GM23338 (cell line): Measurements from ENCODE around the gene TRIM67. TPM values are rescaled to one million over a fixed set of nuclear protein-coding genes. Genes with fewer than 3 reads are reported as not detected.

Source experiments
- ATAC-seq: fragments of 200-7000 bp; cut with Tn5 transposase; 3 replicates; pipeline ENCODE4 v1.9.1; 2020
- DNase-seq: peaks from one replicate; pipeline ENCODE4 v3.0.0-alpha.2; 2015; ENCODE audit warnings: low spot score
- H2AFZ ChIP-seq: fragments of 200-600 bp; sonication (generic); 2 replicates; pipeline ENCODE4 v1.8.0; 2016; ENCODE audit warnings: antibody characterized with exemption, mild to moderate bottlenecking, moderate library complexity
- H3F3A ChIP-seq: fragments of 200-600 bp; sonication (generic); replicated peaks from 2 replicates; pipeline ENCODE4 v1.8.0; 2017; ENCODE audit warnings: antibody characterized with exemption, mixed run types, low read depth
- H3K27ac ChIP-seq: fragments of 200-600 bp; sonication (generic); 2 replicates; pipeline ENCODE4 v1.6.1; 2016; ENCODE audit warnings: low read depth
- H3K27me3 ChIP-seq: fragments of 200-600 bp; sonication (generic); 2 replicates; pipeline ENCODE4 v1.8.0; 2016; ENCODE audit warnings: mild to moderate bottlenecking, mixed run types, moderate library complexity; ENCODE audit not compliant: insufficient read depth
- H3K36me3 ChIP-seq: fragments of 200-600 bp; sonication (generic); 2 replicates; pipeline ENCODE4 v1.8.0; 2016; ENCODE audit warnings: mild to moderate bottlenecking; ENCODE audit not compliant: insufficient read depth
- H3K4me1 ChIP-seq: fragments of 200-600 bp; sonication (generic); 2 replicates; pipeline ENCODE4 v1.8.0; 2016; ENCODE audit warnings: mild to moderate bottlenecking, moderate library complexity; ENCODE audit not compliant: insufficient read depth
- H3K4me2 ChIP-seq: fragments of 200-600 bp; sonication (generic); 2 replicates; pipeline ENCODE4 v1.7.1; 2017; ENCODE audit warnings: mixed run types
- H3K4me3 ChIP-seq: fragments of 200-600 bp; sonication (generic); 2 replicates; pipeline ENCODE4 v1.6.1; 2016; ENCODE audit warnings: mixed run types
- H3K79me2 ChIP-seq: fragments of 200-600 bp; sonication (generic); replicated peaks from 2 replicates; pipeline ENCODE4 v1.8.0; 2017; ENCODE audit warnings: mild to moderate bottlenecking; ENCODE audit not compliant: insufficient read depth
- H3K9me2 ChIP-seq: fragments of 200-600 bp; sonication (generic); 2 replicates; pipeline ENCODE4 v1.8.0; 2017; ENCODE audit not compliant: insufficient read depth
- H4K20me1 ChIP-seq: fragments of 200-600 bp; sonication (generic); replicated peaks from 2 replicates; pipeline ENCODE4 v1.8.0; 2017; ENCODE audit warnings: mild to moderate bottlenecking; ENCODE audit not compliant: insufficient read depth
- H3K27ac Mint-ChIP-seq: 2 replicates; pipeline ENCODE4 v1.8.0; 2020; ENCODE audit warnings: inconsistent platforms, mild to moderate bottlenecking, moderate library complexity, mixed read lengths
- H3K27me3 Mint-ChIP-seq: 3 replicates; pipeline ENCODE4 v1.8.0; 2022; ENCODE audit warnings: low read depth, mild to moderate bottlenecking, moderate library complexity, mixed read lengths, inconsistent platforms; ENCODE audit not compliant: insufficient read depth, poor library complexity
- H3K36me3 Mint-ChIP-seq: 3 replicates; pipeline ENCODE4 v1.8.0; 2021; ENCODE audit warnings: low read depth, mild to moderate bottlenecking, inconsistent platforms, moderate library complexity, mixed read lengths
- H3K4me1 Mint-ChIP-seq: 3 replicates; pipeline ENCODE4 v1.8.0; 2020; ENCODE audit warnings: mild to moderate bottlenecking, inconsistent platforms, mixed read lengths
- H3K4me3 Mint-ChIP-seq: 3 replicates; pipeline ENCODE4 v1.8.0; 2021; ENCODE audit warnings: moderate library complexity, mild to moderate bottlenecking, inconsistent platforms, mixed read lengths
- H3K9me3 Mint-ChIP-seq: 3 replicates; pipeline ENCODE4 v1.8.0; 2020; ENCODE audit warnings: moderate library complexity, mild to moderate bottlenecking, inconsistent platforms, mixed read lengths
- CREB1 ChIP-seq: fragments of 250-450 bp; sonication (Bioruptor Pico); IDR thresholded peaks from 2 replicates; pipeline ENCODE4 v1.5.0; 2020; ENCODE audit warnings: low read depth, mild to moderate bottlenecking, moderate library complexity
- EZH2 ChIP-seq: fragments of 200-600 bp; sonication (generic); IDR thresholded peaks from one replicate; pipeline ENCODE4 v1.8.0; 2017; ENCODE audit warnings: antibody characterized with exemption, mild to moderate bottlenecking, low read depth; ENCODE audit not compliant: unreplicated experiment
- JUNB ChIP-seq: IDR thresholded peaks from one replicate; pipeline ENCODE4 v1.6.1; 2016; ENCODE audit warnings: antibody characterized with exemption; ENCODE audit not compliant: unreplicated experiment
- STAT1 ChIP-seq: IDR thresholded peaks from one replicate; pipeline ENCODE4 v1.6.1; 2016; ENCODE audit warnings: antibody characterized with exemption; ENCODE audit not compliant: unreplicated experiment
- polyA plus RNA-seq: library from polyadenylated mRNA; unstranded; fragments of >200 nt; fragmentation: Nextera tagmentation; extraction: Ambion mirVana; gene quantifications from 2 replicates; pipeline ENCODE4 v1.2.1, GENCODE V29; 2016
- total RNA-seq: library from RNA; depleted of rRNA; stranded (reverse); fragments of >200 nt; shearing (Covaris generic); gene quantifications from 2 replicates; pipeline ENCODE4 v1.2.3, GENCODE V29; 2014
- TF ChIP-seq, protein P1 (sequence below): fragments of 250-450 bp; sonication (Bioruptor Pico); IDR thresholded peaks from 2 replicates; pipeline ENCODE4 v1.5.0; 2020; ENCODE audit warnings: mild to moderate bottlenecking, moderate library complexity
- TF ChIP-seq, protein P2 (sequence below): IDR thresholded peaks from 2 replicates; pipeline ENCODE4 v1.6.1; 2016; ENCODE audit warnings: antibody characterized with exemption
- TF ChIP-seq, protein P3 (sequence below), 2 experiments: fragments of 200-600 bp in 1 of 2; sonication (generic) in 1 of 2; conservative IDR thresholded peaks; 2 replicates each; pipeline versions ENCODE4 v1.5.1 to v1.6.1; 2016 to 2017; ENCODE audit warnings: antibody characterized with exemption in 2 of 2, low read depth in 2 of 2, mild to moderate bottlenecking in 2 of 2, moderate library complexity in 1 of 2

Gene TRIM67
- total and polyA plus RNA-seq, 2 experiments from 2014 or later = 0.03 TPM; not detected in 1

- TF ChIP-seq, protein P1, sequence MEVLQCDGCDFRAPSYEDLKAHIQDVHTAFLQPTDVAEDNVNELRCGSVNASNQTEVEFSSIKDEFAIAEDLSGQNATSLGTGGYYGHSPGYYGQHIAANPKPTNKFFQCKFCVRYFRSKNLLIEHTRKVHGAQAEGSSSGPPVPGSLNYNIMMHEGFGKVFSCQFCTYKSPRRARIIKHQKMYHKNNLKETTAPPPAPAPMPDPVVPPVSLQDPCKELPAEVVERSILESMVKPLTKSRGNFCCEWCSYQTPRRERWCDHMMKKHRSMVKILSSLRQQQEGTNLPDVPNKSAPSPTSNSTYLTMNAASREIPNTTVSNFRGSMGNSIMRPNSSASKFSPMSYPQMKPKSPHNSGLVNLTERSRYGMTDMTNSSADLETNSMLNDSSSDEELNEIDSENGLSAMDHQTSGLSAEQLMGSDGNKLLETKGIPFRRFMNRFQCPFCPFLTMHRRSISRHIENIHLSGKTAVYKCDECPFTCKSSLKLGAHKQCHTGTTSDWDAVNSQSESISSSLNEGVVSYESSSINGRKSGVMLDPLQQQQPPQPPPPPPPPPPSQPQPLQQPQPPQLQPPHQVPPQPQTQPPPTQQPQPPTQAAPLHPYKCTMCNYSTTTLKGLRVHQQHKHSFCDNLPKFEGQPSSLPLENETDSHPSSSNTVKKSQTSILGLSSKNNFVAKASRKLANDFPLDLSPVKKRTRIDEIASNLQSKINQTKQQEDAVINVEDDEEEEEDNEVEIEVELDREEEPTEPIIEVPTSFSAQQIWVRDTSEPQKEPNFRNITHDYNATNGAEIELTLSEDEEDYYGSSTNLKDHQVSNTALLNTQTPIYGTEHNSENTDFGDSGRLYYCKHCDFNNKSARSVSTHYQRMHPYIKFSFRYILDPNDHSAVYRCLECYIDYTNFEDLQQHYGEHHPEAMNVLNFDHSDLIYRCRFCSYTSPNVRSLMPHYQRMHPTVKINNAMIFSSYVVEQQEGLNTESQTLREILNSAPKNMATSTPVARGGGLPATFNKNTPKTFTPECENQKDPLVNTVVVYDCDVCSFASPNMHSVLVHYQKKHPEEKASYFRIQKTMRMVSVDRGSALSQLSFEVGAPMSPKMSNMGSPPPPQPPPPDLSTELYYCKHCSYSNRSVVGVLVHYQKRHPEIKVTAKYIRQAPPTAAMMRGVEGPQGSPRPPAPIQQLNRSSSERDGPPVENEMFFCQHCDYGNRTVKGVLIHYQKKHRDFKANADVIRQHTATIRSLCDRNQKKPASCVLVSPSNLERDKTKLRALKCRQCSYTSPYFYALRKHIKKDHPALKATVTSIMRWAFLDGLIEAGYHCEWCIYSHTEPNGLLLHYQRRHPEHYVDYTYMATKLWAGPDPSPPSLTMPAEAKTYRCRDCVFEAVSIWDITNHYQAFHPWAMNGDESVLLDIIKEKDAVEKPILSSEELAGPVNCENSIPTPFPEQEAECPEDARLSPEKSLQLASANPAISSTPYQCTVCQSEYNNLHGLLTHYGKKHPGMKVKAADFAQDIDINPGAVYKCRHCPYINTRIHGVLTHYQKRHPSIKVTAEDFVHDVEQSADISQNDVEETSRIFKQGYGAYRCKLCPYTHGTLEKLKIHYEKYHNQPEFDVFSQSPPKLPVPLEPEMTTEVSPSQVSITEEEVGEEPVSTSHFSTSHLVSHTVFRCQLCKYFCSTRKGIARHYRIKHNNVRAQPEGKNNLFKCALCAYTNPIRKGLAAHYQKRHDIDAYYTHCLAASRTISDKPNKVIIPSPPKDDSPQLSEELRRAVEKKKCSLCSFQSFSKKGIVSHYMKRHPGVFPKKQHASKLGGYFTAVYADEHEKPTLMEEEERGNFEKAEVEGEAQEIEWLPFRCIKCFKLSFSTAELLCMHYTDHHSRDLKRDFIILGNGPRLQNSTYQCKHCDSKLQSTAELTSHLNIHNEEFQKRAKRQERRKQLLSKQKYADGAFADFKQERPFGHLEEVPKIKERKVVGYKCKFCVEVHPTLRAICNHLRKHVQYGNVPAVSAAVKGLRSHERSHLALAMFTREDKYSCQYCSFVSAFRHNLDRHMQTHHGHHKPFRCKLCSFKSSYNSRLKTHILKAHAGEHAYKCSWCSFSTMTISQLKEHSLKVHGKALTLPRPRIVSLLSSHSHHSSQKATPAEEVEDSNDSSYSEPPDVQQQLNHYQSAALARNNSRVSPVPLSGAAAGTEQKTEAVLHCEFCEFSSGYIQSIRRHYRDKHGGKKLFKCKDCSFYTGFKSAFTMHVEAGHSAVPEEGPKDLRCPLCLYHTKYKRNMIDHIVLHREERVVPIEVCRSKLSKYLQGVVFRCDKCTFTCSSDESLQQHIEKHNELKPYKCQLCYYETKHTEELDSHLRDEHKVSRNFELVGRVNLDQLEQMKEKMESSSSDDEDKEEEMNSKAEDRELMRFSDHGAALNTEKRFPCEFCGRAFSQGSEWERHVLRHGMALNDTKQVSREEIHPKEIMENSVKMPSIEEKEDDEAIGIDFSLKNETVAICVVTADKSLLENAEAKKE (CRISPR knock-in tag) = no peak
- TF ChIP-seq EZH2 (no peak), STAT1 (no peak)
These were observed 19.4 kb downstream of the TRIM67 start (continued) for GRCh38 chr1:231181271-231181670.

GRCh38 chr1:231182317-231182716 lies 20.5 kb downstream of the TRIM67 start:
- Histone ChIP-seq H3K79me2 (no peaks in the 10 kb centered on the region), H3K27me3 (peaks cover 17% of the 10 kb centered on the region; the same call in 1 of the 2 replicates), H2AFZ (no peak overlapping the region), H3K4me3 (no peak overlapping the region), H3K27ac (no peak overlapping the region), H3K4me2 (no peak overlapping the region), H3K36me3 (no peaks in the 10 kb centered on the region), H4K20me1 (no peaks in the 10 kb centered on the region), H3K4me1 (peaks cover 7% of the 10 kb centered on the region; the same call in 1 of the 2 replicates), H3K9me2 (no peaks in the 10 kb centered on the region), H3F3A (no peaks in the 10 kb centered on the region)
- H3K9me3 Mint-ChIP-seq = no peaks in the 10 kb centered on the region
- DNase-seq (no peak), ATAC-seq (no peak)
- H3K27ac Mint-ChIP-seq = no peak overlapping the region
- peaks cover 11% of the 10 kb centered on the region for H3K27me3 Mint-ChIP-seq
- peaks cover 10% of the 10 kb centered on the region for H3K4me1 Mint-ChIP-seq
- no peak overlapping the region for H3K4me3 Mint-ChIP-seq
- H3K36me3 Mint-ChIP-seq = no peaks in the 10 kb centered on the region
- TF ChIP-seq, protein P1 (CRISPR knock-in tag) = no peak
- TF ChIP-seq, protein P2, sequence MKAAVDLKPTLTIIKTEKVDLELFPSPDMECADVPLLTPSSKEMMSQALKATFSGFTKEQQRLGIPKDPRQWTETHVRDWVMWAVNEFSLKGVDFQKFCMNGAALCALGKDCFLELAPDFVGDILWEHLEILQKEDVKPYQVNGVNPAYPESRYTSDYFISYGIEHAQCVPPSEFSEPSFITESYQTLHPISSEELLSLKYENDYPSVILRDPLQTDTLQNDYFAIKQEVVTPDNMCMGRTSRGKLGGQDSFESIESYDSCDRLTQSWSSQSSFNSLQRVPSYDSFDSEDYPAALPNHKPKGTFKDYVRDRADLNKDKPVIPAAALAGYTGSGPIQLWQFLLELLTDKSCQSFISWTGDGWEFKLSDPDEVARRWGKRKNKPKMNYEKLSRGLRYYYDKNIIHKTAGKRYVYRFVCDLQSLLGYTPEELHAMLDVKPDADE = no peak
- TF ChIP-seq JUNB (no peak), CREB1 (CRISPR knock-in tag) (no peak)
- TF ChIP-seq, protein P3, sequence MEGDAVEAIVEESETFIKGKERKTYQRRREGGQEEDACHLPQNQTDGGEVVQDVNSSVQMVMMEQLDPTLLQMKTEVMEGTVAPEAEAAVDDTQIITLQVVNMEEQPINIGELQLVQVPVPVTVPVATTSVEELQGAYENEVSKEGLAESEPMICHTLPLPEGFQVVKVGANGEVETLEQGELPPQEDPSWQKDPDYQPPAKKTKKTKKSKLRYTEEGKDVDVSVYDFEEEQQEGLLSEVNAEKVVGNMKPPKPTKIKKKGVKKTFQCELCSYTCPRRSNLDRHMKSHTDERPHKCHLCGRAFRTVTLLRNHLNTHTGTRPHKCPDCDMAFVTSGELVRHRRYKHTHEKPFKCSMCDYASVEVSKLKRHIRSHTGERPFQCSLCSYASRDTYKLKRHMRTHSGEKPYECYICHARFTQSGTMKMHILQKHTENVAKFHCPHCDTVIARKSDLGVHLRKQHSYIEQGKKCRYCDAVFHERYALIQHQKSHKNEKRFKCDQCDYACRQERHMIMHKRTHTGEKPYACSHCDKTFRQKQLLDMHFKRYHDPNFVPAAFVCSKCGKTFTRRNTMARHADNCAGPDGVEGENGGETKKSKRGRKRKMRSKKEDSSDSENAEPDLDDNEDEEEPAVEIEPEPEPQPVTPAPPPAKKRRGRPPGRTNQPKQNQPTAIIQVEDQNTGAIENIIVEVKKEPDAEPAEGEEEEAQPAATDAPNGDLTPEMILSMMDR (conservative IDR thresholded peaks at IDR 0.05; ENCODE audit: low read depth in 2 of 2) = no peak
